GM18858 (cell line): ENCODE measurements around the gene POM121.
"Not testable (repeated sequence)": the region's sequence is repeated elsewhere in the genome, so short reads cannot be mapped to it uniquely, and the experiment has no call there.

Experiments
- ATAC-seq: cut with Tn5 transposase; IDR thresholded peaks from one replicate; pipeline ENCODE4 v1.9.1; 2021; ENCODE audit not compliant: unreplicated experiment

POM121 gene

DNA sequence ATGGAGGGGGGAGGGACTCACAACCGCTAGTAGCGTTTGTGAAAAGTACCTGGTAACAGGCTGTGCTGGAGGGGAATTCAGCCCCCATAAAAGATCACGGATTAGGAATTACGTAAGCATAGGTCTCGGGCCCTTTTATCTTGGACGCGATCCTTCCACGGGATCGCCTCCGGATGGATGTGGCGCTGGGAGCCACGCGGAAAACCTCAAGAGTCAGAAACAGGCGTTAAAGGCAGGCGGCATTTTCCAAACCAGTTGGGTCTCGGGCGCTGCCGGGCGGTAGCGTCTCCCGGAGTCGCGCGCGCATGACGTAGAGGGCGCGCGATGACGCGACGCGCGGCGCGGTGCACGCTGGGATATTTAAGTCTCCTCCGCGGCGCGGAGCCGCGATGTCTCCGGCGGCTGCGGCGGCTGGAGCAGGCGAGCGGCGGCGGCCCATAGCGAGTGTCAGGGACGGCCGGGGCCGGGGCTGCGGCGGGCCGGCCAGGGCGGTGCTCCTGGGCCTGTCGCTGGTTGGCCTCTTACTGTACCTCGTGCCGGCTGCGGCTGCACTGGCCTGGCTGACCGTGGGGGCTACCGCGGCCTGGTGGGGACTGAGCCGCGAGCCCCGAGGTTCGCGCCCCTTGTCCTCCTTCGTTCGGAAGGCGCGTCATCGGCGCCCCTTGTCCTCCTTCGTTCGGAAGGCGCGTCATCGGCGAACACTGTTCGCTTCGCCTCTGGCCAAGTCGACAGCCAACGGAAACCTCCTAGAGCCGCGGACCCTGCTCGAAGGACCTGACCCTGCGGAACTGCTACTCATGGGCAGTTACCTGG, at the start of gene POM121:
TSS of gene POM121 (plus strand) at position 363 of the 813 bp plus-strand sequence. CDS start at position 390, 27 bp downstream.
- peak; percentile 60 for ATAC-seq

DNA sequence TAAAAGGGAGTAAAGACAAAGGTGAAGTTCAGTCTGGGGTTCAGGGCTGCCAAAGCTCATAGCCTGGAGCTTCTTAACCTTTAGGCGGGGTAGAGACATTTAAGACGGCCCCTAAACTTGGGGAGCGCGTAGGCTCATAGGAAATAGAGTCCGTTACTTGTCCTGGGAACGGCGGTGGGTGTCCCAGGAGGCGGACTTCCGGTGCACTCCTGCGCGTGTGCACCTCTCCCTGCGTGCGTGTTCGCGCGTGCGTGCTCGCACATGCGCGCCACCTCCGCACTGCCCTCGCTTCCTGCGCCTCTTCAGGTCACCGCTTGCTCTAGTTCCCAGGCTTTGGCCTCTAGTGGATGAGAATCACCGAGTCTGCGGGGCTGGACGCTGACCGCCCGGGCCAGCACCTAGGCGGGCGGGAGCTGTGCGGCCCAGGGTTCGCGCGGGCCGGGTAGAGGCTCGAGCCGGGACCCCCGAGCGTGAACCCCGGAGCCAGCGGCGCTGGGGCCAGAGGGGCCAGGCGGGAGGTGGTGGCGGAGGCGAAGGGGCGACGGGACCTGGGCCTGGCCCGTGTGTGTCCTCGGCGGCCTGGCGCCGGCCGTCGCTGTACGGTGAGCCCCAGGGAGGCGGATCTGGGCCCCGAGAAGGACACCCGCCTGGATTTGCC, 45.7 kb upstream of the POM121 start:
- peak; percentile 99 for ATAC-seq

GRCh38 chr7:72879737-72880215, 45.1 kb upstream of the POM121 start:
- ATAC-seq: not testable (repeated sequence)

DNA sequence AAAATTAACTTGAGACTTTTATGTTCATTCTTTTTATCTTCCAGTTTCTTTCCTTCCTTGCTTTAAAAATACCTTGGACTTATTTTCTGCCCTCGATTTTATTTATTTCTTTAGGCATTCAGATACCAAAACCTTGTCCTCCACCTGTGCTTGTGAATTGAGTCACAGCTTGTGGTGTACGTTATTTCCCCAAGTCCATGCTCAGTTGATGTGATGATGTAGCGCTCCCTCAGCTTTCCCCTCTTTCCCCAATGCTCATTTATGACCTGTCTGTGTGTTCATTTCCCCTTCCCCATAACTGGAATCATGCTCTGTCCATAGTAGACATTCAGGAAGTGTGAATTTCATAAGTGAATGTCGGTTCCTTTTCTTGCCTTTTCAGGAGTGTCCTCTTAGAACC, 33.1 kb upstream of the POM121 start:
- not testable (repeated sequence) for ATAC-seq

GRCh38 chr7:72904740-72905139, 20.2 kb upstream of the POM121 start:
- ATAC-seq: not testable (repeated sequence)

- ATAC-seq: not testable (repeated sequence)
Measured at GRCh38 chr7:72908422-72908821, 16.5 kb upstream of the POM121 start.

DNA sequence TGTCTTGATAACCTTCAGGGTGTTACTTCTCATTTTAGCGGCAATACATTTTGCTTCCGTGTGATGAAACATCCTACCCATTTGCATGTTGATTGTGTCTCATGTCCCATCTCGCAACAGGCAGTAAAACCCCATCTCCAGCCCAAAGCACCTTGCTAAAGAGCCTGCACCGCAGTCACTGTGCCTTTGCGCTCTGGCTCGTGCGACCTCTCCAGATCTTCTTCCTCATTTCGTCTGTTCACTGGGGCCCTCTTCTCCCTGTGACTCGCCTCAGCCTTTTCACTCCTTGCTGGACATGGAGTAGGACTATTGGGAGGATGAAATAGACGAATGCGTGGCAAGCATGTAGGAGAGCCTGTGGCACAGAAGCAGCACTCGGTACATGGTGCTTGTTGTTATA, 13.5 kb upstream of the POM121 start:
- ATAC-seq: not testable (repeated sequence)

GRCh38 chr7:72913750-72914149, 11.1 kb upstream of the POM121 start:
- ATAC-seq: not testable (repeated sequence)

- peak; percentile 72 for ATAC-seq
Measured at GRCh38 chr7:72914756-72915525, 10.0 kb upstream of the POM121 start.

DNA sequence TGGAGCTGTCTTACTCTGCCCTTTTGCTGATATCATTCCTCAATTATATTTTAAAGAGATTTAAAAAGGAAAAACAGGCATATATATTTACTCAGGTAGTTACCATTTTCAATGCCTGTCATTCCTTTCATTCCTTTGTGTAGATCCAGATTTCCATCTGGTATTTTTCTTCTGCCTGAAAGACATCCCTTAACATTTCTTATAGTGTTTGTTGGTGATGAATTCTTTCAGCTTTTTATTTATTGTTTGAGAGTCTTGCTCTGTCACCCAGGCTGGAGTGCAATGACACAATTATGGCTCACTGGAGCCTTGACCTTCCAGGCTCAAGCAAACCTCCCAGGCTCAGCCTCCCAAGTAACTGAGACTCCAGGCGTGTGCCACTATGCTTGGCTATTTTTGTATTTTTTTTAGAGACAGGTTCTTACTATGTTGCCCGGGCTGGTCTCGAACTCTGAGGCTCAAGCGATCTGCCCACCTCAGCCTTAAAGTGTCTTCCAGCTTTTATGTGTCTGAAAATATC, 5.6 kb upstream of the POM121 start:
- ATAC-seq: no peak

DNA sequence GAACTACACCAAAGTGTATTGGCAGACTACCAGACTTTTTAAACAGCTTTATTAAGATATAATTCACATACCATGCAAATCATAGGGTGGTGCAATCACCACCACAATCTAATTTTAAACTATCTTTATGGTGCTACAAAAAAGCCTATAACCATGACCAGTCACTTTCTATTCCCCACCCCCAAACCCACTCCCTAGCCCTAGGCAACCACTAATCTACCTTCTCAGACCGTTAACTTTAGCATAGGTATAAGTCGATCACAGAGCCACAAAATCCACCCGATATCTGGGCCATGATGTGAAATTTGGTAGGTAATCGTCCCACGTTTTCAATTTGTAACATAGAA, 536 bp upstream of the POM121 start:
- ATAC-seq: no peak

DNA sequence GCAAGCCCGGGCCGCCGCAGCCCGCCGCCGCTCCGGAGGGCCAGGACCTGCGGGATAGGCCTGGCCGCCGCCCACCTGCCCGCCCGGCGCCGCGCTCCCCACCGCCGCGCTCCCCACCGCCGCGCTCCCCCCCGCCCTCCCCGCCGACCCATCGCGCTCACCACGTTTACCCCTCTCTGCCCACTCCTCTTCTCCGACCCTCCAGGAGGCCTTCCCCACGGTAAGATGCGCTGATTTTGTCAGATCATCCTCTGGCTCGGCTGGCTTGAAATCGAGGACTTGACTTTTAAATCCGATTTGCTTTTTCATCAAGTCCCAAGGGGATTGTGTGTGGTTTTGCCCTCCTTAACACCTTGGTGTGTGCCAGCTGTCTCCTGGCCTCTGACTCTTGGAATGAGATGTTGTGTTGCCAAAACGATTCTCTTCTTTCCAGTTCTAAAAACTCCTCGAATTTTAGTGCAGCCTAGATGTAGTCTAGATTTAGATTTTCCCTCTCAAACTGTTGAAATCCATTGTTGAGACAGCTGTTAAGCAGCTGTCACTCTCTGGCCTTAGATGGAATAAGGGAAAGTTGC, 738 bp downstream of the POM121 start:
- no peak for ATAC-seq

GRCh38 chr7:72927791-72928190, 2.9 kb downstream of the POM121 start:
- not testable (repeated sequence) for ATAC-seq

GRCh38 chr7:72928216-72928615, 3.3 kb downstream of the POM121 start:
- ATAC-seq: not testable (repeated sequence)

DNA sequence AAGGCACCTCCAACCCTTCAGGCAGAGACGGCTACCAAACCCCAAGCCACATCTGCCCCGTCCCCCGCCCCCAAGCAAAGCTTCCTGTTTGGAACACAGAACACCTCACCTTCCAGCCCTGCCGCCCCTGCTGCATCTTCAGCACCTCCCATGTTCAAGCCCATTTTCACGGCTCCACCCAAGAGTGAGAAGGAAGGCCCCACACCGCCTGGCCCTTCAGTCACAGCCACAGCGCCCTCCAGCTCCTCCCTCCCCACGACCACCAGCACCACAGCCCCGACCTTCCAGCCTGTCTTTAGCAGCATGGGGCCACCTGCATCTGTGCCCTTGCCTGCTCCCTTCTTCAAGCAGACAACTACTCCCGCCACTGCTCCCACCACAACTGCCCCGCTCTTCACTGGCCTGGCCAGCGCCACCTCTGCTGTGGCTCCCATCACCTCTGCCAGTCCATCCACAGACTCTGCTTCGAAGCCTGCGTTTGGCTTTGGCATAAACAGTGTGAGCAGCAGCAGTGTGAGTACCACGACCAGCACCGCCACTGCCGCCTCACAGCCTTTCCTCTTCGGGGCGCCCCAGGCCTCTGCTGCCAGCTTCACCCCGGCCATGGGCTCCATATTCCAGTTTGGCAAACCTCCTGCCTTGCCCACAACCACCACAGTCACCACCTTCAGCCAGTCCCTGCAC, 17.3 kb downstream of the POM121 start:
- ATAC-seq: not testable (repeated sequence)

GRCh38 chr7:72942956-72943355, 18.1 kb downstream of the POM121 start:
- ATAC-seq: not testable (repeated sequence)

- ATAC-seq: not testable (repeated sequence)
Measured at GRCh38 chr7:72944937-72945336, 20.0 kb downstream of the POM121 start.

GRCh38 chr7:72945597-72945996, 20.7 kb downstream of the POM121 start:
- ATAC-seq: not testable (repeated sequence)

- ATAC-seq: not testable (repeated sequence)
Measured at GRCh38 chr7:72946130-72946745, 21.3 kb downstream of the POM121 start.

GRCh38 chr7:72948714-72949113, 23.8 kb downstream of the POM121 start:
- not testable (repeated sequence) for ATAC-seq
